Measurements from ENCODE around the gene KTI12.
"Not testable (repeated sequence)": the region's sequence is repeated elsewhere in the genome, so short reads cannot be mapped to it uniquely, and the experiment has no call there.

The KTI12 gene, protein sequence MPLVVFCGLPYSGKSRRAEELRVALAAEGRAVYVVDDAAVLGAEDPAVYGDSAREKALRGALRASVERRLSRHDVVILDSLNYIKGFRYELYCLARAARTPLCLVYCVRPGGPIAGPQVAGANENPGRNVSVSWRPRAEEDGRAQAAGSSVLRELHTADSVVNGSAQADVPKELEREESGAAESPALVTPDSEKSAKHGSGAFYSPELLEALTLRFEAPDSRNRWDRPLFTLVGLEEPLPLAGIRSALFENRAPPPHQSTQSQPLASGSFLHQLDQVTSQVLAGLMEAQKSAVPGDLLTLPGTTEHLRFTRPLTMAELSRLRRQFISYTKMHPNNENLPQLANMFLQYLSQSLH
- total RNA-seq = 6.5 to 7.1 reads per million in 2 donors

DNA sequence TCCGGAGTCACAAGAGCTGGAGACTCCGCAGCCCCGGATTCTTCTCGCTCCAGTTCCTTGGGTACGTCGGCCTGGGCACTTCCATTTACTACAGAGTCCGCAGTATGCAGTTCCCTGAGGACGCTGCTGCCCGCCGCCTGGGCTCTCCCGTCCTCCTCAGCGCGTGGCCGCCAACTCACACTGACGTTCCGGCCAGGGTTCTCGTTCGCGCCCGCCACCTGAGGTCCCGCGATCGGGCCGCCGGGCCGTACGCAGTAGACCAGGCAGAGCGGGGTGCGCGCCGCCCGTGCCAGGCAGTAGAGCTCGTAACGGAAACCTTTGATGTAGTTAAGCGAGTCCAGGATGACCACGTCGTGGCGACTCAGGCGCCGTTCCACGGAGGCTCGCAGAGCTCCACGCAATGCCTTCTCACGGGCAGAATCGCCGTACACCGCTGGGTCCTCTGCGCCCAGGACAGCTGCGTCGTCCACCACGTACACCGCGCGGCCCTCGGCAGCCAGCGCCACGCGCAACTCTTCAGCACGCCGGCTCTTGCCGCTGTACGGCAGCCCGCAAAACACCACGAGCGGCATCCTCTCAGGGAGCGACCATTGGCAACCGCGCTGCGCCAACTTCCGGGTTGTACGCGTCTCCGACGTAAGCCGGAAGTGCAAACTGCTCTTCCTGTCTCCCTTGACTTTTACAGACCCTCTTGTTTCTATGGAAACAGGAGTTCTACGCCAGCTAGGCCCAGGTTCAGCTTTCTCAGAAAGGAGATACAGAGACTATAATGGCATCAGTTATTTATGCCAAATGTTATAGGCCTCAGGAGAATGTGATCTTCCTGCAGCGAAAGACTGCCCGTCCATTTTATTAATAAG is at the start of gene KTI12:
Gene KTI12 (minus strand): TSS at position 621 of the 860 bp plus-strand sequence. CDS start 49 bp downstream, at position 572.
- DNase-seq = peak; percentile 78

DNA sequence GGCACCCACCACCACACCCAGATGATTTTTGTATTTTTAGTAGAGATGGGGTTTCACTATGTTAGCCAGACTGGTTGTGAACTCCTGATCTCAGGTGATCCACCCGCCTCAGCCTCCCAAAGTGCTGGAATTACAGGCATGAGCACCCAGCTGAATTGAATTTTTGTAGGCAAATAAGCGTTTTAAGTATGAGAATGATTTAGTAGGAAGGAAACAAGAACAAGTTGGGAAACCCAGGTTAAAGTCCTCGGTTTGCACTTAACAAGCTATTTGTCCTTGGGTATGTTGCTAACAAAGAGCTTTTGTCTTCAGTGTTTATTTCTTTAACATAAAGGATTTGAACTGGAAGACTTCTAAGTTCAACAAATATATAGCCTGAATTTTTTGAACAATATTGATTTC is 46.4 kb upstream of the KTI12 start:
- DNase-seq = no peak

DNA sequence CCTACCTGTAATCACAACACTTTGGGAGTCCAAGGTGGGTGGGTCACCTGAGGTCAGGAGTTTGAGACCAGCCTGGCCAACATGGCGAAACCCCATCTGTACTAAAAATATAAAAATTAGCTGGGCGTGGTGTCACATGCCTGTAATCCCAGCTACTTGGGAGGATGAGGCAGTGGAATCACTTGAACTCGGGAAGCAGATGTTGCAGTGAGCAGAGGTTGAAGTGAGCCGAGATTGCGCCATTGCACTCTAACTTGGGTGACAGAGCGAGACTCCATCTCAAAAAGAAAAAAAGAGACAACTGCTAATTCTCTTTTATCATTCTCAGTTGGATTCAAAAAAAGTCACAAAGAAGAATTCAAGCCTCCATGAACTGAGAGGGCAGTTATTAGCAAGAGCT is 43.7 kb upstream of the KTI12 start:
- DNase-seq = not testable (repeated sequence)

DNA sequence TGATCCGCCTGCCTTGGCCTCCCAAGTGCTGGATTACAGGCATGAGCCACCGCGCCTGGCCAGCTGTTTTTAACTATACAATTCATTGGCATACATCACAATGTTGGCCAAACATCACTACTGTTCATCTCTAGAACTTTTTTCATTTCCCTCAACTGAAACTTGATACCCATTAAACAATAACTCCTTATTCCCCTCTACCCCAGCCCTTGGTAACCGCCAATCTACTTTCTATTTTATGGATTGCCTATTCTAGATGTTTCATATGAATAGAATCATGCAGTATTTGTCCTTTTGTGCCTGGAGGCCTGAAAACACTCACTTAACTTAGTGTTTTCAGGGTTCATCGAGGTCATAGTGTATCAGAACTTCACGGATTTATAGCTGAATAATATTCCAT is 38.7 kb upstream of the KTI12 start:
- no peak for DNase-seq

DNA sequence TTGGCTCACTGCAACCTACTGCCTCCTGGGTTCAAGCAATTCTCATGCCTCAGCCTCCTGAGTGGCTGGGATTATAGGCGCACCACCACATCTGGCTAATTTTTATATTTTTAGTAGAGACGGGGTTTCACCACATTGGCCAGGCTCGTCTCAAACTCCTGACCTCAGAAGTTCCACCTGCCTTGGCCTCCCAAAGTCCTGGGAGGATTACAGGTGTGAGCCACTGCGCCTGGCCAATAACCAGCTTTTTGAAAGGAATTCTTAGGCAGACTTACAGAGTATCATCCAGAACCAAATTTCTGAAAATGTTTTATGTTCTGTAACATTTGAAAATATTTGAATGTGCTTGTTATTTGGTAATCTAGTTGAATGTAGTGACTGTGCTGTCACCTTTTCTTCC is 37.1 kb upstream of the KTI12 start:
- DNase-seq = no peak

DNA sequence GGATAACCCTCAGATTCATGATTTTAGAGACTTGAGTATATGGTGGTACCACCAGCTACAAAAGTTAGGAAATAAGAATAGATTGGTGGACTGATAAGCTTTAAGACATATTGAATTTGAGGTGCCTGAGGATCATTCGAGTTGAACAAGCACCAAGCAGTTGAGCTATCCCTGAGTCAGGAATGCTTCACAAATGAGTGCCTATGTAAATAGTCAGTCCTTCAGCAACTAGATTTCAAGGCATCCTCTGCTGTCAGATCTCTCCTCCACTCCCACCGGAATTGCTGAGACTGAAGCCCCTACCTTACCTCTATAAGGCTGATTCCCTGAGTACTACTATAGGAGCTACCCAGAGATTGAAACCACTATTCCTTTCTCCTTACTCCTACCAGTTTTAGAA is 29.6 kb upstream of the KTI12 start:
- DNase-seq = no peak

DNA sequence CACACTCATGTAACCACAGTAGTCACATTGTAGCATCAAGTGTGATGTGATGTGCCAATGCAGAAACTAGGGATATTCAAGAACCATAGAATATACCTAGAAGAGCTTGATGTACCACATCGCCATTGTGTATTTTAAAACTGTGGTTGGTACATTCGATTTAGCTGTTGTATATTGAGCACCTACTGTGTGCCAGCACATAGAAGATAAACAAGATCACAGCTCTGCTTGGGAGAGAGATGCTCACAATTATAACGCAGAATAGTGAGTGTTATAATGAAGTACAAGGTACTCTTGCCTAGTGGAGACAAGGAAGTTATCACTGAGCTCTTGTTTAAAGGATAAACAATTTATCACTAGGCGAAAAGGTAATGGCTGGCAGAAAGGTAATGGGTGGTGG is 27.2 kb upstream of the KTI12 start:
- DNase-seq = no peak

DNA sequence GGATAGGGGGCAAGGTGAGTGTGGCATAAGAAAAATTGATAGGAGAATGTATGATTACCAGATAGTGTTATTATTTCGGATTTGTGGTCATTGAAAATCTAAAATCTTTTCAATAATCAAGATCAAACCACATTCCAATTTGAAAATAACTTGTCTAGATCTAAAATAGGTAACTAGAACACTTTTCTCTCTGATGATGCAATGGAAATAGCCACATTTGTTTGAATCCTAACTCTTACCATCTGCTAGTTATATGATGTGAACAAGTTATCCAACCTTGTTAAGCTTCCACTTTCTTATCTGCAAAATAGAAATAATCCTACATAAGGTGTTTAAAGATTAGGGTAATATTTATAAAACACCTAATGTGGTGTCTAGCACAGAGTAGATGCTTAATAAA is 26.3 kb upstream of the KTI12 start:
- no peak for DNase-seq

DNA sequence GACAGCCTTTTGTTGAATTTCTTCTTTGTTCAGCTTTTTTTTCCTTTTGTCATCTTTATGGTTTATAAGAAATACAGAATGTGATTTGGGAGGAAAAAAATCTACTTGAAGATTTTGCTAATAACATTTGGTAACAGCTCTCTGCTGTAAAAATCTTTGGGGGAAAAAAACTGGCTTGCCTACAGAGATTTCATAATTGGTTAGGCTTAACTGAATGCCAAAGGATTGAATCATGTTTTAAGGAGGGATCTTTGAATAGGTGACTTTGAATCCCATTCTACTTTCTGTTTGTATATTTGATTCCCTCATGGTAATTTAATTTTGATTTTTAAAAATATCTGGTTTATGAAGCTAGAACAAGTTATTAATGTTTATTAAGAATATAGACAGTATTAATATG is 25.7 kb upstream of the KTI12 start:
- no peak for DNase-seq

DNA sequence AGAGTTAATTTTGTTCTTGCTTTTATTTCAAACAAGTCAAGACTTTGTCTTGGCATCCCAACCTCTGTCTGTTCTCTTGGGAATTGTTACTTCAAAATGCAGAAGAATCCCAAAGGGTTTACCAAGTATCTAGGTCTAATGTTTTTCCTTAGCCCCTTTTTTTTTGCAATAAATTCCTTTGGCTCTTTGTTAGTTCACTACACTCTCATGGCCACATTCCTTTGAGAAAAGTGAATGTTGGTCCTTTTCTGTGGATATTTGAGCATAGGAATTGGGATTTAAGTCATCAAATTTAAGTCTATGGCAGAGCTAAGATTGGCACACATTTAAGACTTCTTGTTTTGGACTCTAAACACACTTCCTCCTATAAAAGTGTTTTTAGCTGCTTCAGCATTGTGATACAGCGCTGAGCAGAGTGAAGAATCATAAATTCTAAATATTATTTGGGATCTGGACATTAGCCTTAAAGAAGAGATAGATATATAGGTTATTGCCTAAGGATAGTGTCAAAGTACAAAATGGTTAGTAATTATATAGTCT is 24.3 kb upstream of the KTI12 start:
- DNase-seq = no peak

DNA sequence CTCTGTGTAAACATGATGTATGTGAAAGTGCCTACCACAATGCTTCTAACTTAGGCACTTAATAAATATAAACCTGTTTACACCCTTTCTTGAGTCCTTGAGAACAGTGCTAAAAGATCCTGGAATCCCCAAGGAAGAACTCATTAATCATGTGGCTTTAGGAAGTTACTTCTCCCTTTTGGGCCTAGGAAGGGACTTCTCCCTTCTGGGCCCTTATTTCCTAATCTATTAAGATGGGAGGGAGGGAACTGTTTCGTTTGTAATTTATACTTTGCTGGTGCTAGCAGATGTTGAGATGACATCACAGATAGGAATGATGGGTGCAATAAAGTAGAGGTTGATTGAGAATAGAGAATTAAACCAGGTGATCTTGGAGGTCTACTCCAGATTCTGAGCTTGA is 23.6 kb upstream of the KTI12 start:
- no peak for DNase-seq

DNA sequence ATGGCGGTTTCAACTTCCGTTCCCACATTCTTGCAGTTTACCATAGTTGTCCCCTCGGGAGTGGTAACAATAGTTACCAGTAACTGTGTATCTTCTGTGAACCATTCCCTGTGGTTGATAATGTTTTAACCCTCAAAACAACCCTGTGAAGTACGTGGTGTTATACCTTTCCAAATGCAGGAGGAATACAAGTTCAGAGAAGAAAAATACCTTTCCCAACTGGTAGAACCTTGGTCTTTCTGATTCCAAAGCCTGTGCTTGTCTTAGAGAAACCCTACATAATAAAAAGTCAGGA is 23.3 kb upstream of the KTI12 start:
- no peak for DNase-seq

DNA sequence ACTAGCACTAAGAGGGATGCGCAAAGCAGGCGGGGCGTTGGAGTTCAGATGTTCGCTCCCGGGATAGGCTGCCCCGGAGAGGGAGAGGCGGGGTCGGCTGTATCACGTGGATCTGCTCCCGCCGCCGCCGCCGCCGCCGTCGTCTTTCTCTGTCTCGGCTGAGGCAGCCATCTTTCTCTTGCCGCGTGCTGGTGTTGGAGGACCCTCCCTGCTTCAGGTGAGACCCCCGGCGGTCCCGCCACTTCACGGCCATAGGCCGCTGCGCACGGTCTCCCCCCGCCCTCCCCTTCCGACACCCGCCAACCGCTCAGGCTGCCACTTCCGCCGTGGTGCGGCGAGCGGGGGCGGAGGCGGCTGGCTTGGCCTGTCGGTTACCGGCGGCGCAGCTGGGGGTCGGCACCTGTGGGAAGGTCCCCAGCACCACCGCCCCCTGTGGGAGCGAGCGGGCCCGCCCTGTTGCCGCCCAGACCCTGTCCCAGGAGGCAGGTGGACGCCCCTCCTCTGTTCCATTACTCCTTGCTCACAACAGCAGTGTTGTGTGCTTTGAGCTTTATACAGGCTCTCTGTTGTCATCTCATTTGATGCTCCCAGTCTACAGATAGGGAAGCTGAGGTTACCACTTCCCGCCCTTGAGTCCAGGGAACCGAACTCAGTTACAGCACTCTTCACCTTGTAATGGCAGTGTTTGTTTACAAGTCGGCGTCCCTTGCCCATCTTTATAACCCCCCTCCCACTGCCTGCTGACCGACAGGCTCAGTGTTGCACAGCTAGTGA is 22.7 kb upstream of the KTI12 start, which contains the start of gene BTF3L4:
Gene BTF3L4 (plus strand): TSS at position 133 of the 774 bp plus-strand sequence. CDS start 3,553 bp downstream, outside the sequence.
- DNase-seq = peak; percentile 87

DNA sequence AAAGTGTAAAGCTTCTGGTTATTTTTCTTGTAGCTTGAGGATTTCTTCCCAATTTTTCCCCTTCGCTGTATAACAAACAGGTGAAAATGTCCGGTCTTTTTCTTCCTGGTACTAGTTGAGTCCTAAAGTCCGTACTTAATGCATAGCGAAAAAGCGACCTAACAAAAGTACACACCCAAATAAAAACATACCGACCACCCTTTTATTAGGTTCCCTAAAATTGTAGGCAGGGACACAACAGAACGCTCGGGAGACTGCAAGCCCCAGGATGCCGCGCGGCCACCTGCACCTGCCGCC is 22.2 kb upstream of the KTI12 start:
- DNase-seq = no peak

DNA sequence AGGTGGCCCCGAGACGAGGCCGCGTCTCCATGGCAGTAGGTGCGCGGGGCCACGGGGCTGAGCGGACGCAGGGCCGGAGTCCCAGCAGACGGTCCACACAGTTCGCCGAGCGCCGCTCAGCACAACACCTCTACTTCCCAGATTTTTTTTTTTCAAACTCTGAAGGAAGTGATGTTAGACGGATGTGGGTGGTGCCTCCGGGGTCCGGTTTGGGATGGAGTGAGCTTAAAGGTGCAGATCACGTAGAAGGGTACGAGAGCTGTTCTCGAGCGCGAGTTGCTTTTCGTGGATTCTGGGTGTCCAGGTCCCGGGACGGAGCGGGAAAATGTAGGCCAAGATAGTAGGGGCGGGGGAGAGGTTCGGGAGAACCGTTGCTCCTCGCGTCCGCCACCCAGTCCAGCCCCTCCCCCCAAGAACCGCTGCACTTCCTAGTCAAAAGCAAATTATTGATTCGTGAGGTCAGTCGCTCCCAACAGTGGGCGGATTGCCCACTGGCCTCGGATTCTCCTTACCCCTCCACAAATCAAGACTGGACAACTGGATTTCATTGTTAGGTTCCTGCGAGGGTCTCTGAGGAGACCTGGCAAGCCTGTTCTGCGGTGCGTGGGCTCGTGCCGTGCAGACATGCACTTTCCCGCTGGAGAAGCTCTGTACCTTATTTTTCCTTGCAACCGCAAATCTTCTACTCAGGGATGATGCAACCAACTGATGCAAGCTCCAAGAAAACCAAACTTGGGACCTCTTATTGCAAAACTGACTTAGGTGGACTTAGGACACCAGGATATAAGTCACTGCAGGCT is 21.7 kb upstream of the KTI12 start, which contains the start of gene TXNDC12:
Gene TXNDC12 (minus strand): TSS at position 126 of the 800 bp plus-strand sequence. CDS start 95 bp downstream, at position 31.
- DNase-seq = peak; percentile 46

DNA sequence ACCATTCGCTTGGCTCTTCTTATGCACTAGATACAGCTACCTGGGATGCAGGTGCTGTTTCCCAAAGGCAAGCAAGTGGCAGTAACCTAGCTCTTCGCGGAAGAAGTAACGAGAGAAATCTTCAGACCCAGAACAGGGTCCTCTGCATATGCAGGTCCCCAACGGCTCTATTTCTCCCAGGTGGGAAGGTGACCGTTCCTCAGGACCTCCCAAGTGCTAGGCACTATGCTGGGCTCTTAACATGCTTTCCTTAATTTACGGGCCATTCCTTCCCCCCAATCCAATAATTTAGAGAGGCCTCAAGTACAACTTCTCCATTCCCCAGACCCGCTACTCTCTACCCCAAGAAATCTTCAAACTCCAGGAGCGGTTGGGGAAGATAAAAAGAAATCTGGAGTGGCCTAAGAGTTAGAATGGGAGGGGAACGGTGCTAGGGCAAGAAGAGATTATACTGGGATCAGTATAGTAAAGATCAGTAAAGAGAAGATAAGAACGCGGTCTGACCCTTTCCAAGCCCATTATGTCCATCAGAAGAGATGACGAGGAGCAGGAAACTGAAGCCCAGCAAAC is 21.0 kb upstream of the KTI12 start:
- no peak for DNase-seq

DNA sequence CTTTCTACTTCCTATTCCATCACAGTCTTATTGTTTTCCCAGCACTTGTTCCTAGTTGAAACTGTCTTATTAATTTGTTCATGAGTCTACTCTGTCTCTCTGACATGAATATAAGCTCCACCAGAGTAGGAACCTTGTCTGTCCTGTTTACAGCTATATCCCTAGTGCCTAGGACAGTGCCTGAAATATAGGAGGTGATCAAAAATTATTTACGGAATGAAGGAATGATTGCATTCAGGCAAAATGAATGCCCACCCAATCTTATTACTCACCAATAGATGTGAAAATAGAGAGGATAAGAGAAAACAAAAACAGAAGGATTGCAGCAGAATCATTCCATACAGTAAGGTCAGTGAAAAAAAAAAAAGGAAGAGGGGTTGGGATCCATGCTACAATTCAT is 20.3 kb upstream of the KTI12 start:
- no peak for DNase-seq

DNA sequence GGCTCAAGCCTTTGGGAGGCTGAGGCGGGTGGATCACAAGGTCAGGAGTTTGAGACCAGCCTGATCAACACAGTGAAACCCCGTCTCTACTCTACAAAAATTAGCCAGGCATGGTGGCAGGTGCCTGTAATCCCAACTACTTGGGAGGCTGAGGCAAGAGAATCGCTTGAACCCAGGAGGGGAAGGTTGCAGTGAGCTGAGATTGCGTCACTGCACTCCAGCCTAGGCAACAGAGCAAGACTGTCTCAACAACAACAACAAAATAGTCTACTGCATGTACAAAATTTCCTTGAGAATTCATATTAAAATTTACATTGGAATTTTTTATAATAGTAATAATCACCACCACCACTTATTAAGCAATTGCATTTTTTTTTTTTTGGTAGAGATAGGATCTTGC is 15.7 kb upstream of the KTI12 start:
- DNase-seq = not testable (repeated sequence)

DNA sequence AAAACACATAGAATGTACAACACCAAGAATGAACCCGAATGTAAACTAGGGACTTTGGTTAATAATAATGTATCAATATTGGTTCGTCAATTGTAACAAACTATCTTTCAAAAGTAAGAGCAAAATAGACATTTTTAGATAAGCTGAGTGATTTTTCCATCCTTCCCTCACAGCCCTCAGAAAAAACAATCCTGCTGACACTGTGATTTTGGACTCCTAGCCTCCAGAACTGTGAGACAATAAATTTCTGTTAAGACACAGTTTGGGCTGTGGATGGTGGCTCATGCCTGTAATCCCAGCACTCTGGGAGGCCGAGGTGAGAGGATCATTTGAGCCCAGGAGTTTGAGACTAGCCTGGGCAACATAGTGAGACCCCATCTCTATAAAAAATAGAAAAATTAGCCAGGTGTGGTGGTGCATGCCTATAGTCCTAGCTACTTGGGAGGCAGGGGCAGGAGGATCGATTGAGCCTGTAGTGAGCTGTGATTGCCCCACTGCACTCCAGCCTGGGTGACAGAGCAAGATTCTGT is 12.1 kb upstream of the KTI12 start:
- not testable (repeated sequence) for DNase-seq

DNA sequence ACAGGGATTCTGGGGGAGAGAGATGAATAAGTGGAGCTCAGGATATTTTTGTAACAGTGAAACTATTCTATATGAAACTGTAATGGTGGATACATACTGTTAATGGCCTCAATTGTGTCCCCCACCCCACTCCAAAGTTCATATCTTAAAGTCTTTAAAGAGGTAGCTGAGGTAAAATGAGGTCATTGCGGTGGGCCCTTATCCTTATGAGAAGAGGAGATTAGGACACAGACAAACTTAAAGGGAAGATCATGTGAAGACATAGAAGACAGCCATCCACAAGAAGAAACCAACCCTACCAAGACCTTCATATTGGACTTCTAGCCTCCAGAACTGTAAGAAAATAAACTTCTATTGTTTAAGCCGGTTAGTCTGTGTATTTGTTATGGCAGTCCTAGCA is 11.6 kb upstream of the KTI12 start:
- DNase-seq = no peak

DNA sequence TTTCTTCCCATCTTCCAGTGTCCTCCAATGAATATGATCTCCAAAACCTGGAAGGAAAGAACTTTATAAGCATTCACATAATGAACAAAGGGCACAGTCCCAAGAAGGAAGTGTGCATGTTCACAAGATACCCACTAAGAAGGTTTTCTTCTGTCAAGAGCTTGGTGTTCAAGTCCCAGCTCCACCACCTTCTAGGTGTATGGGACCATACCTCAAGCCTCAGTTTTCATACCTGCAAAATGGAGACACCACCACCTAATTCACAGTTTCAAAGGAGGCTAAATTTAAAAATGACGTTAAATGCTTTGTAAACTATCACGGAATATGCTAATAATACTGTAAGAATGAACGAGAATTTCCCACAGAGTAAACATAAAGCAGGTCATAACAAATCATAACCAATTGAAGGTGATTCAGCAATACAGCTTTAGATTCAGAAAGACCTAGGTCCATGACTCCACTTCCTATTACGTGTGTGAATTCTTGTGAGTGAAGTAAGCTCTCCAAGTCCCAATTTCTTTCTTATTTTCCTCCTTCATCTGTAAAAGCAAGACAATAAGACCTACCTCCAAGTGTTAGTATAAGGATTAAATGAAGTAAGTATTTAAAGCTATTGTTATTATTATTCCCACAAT is 8.1 kb upstream of the KTI12 start:
- DNase-seq = no peak
